Progenitor cell of endocrine pancreas (in vitro differentiated cells): ENCODE measurements around the gene ADCYAP1. TPM values are rescaled to one million over a fixed set of nuclear protein-coding genes. Genes with fewer than 3 reads are reported as not detected.

Source experiments
- DNase-seq: peaks from one replicate; pipeline ENCODE4 v3.0.0; 2021; ENCODE audit warnings: low spot score; ENCODE audit not compliant: unreplicated experiment
- H3K27ac Mint-ChIP-seq: 2 replicates; pipeline ENCODE4 v1.8.0; 2021; ENCODE audit warnings: mild to moderate bottlenecking, moderate library complexity, mixed read lengths
- H3K27me3 Mint-ChIP-seq: 2 replicates; pipeline ENCODE4 v1.8.0; 2021; ENCODE audit warnings: mixed read lengths
- H3K36me3 Mint-ChIP-seq: 2 replicates; pipeline ENCODE4 v1.8.0; 2022; ENCODE audit warnings: mixed read lengths; ENCODE audit not compliant: insufficient read depth
- H3K4me1 Mint-ChIP-seq: 2 replicates; pipeline ENCODE4 v1.8.0; 2021; ENCODE audit warnings: low read depth, mixed read lengths
- H3K4me3 Mint-ChIP-seq: 2 replicates; pipeline ENCODE4 v1.8.0; 2021; ENCODE audit warnings: low read depth, mild to moderate bottlenecking, moderate library complexity, mixed read lengths
- H3K9me3 Mint-ChIP-seq: 2 replicates; pipeline ENCODE4 v1.8.0; 2021; ENCODE audit warnings: low read depth, mixed read lengths
- CTCF ChIP-seq: fragments of 200-600 bp; sonication (generic); IDR thresholded peaks from one replicate; pipeline ENCODE4 v1.5.0; 2021; ENCODE audit warnings: antibody characterized with exemption, mild to moderate bottlenecking; ENCODE audit not compliant: unreplicated experiment
- total RNA-seq: library from RNA; stranded (reverse); gene quantifications from 2 replicates; pipeline ENCODE4 v1.2.1, GENCODE V29; 2021

Gene ADCYAP1
- total RNA-seq, 1 donor from 2014 or later = not detected

- TF ChIP-seq CTCF = no peak
- no peaks in the 10 kb centered on the region for H3K9me3 Mint-ChIP-seq
- no peak for DNase-seq
- H3K36me3 Mint-ChIP-seq = no peaks in the 10 kb centered on the region
- H3K27me3 Mint-ChIP-seq = peaks cover 83% of the 10 kb centered on the region
- no peak overlapping the region for H3K27ac Mint-ChIP-seq
- no peak overlapping the region for H3K4me3 Mint-ChIP-seq
- peaks cover 5% of the 10 kb centered on the region for H3K4me1 Mint-ChIP-seq
Observed at GRCh38 chr18:910247-910646, 5.6 kb downstream of the ADCYAP1 start.

- H3K4me3 Mint-ChIP-seq = no peak overlapping the region
- DNase-seq = no peak
- no peak overlapping the region for H3K27ac Mint-ChIP-seq
- peaks cover 5% of the 10 kb centered on the region for H3K4me1 Mint-ChIP-seq
- TF ChIP-seq CTCF = no peak
- peaks cover 83% of the 10 kb centered on the region for H3K27me3 Mint-ChIP-seq
- H3K36me3 Mint-ChIP-seq = no peaks in the 10 kb centered on the region
- no peaks in the 10 kb centered on the region for H3K9me3 Mint-ChIP-seq
Observed at GRCh38 chr18:911025-911424, 6.4 kb downstream of the ADCYAP1 start.

GRCh38 chr18:911486-911885, 6.8 kb downstream of the ADCYAP1 start:
- DNase-seq = no peak
- no peak for TF ChIP-seq CTCF
- H3K27ac Mint-ChIP-seq = no peak overlapping the region
- peaks cover 83% of the 10 kb centered on the region for H3K27me3 Mint-ChIP-seq
- H3K4me1 Mint-ChIP-seq = peaks cover 5% of the 10 kb centered on the region
- H3K4me3 Mint-ChIP-seq = no peak overlapping the region
- H3K36me3 Mint-ChIP-seq = no peaks in the 10 kb centered on the region
- H3K9me3 Mint-ChIP-seq = no peaks in the 10 kb centered on the region

- Mint-ChIP-seq H3K36me3 (no peaks in the 10 kb centered on the region), H3K4me1 (no peaks in the 10 kb centered on the region), H3K9me3 (no peaks in the 10 kb centered on the region), H3K4me3 (no peak overlapping the region), H3K27me3 (peaks cover 73% of the 10 kb centered on the region), H3K27ac (no peak overlapping the region)
- no peak for TF ChIP-seq CTCF
- no peak for DNase-seq
Observed at GRCh38 chr18:916562-916961, 11.9 kb downstream of the ADCYAP1 start.

GRCh38 chr18:919078-919477, 14.4 kb downstream of the ADCYAP1 start:
- Mint-ChIP-seq H3K27ac (no peak overlapping the region), H3K4me3 (no peak overlapping the region), H3K4me1 (peaks cover 10% of the 10 kb centered on the region), H3K27me3 (peaks cover 51% of the 10 kb centered on the region), H3K9me3 (no peaks in the 10 kb centered on the region), H3K36me3 (no peaks in the 10 kb centered on the region)
- TF ChIP-seq CTCF = no peak
- DNase-seq = no peak
